Endothelial cell (in vitro differentiated cells): ENCODE data around the gene CASZ1. TPM values are rescaled to one million over a fixed set of nuclear protein-coding genes. Genes with fewer than 3 reads are reported as not detected.

Experiments used
- DNase-seq: peaks from one replicate; pipeline ENCODE4 v3.0.0; 2021; ENCODE audit warnings: low spot score
- H3K27ac Mint-ChIP-seq: one replicate; pipeline ENCODE4 v1.8.0; 2021; ENCODE audit warnings: mixed read lengths, inconsistent platforms; ENCODE audit not compliant: unreplicated experiment
- H3K27me3 Mint-ChIP-seq: one replicate; pipeline ENCODE4 v1.8.0; 2021; ENCODE audit warnings: mild to moderate bottlenecking, moderate library complexity, mixed read lengths, inconsistent platforms; ENCODE audit not compliant: unreplicated experiment
- H3K36me3 Mint-ChIP-seq: one replicate; pipeline ENCODE4 v1.8.0; 2021; ENCODE audit warnings: mild to moderate bottlenecking, low read depth, mixed read lengths, inconsistent platforms; ENCODE audit not compliant: unreplicated experiment
- H3K4me1 Mint-ChIP-seq: one replicate; pipeline ENCODE4 v1.8.0; 2021; ENCODE audit warnings: mild to moderate bottlenecking, mixed read lengths, inconsistent platforms; ENCODE audit not compliant: unreplicated experiment
- H3K4me3 Mint-ChIP-seq: one replicate; pipeline ENCODE4 v1.8.0; 2021; ENCODE audit warnings: mild to moderate bottlenecking, mixed read lengths, inconsistent platforms; ENCODE audit not compliant: unreplicated experiment
- H3K9me3 Mint-ChIP-seq: one replicate; pipeline ENCODE4 v1.8.0; 2021; ENCODE audit warnings: mixed read lengths, inconsistent platforms; ENCODE audit not compliant: unreplicated experiment
- CTCF ChIP-seq: fragments of 200-600 bp; sonication (generic); IDR thresholded peaks from one replicate; pipeline ENCODE4 v1.5.0; 2021; ENCODE audit warnings: antibody characterized with exemption; ENCODE audit not compliant: unreplicated experiment
- total RNA-seq: library from RNA; stranded (reverse); fragmentation: NEBNext Ultra II Directional; extraction: Animal tissue kit (Norgen Biotek cat#: 25700); gene quantifications from one replicate; pipeline ENCODE4 v1.2.1, GENCODE V29; 2021; ENCODE audit not compliant: unreplicated experiment

Gene CASZ1
- total RNA-seq, 1 donor from 2014 or later, result 6.3 TPM

GRCh38 chr1:10744654-10745238, 51.7 kb downstream of the CASZ1 start:
- H3K27me3 Mint-ChIP-seq, result peaks cover 2% of the 10 kb centered on the region
- no peak for DNase-seq
- no peaks in the 10 kb centered on the region for H3K9me3 Mint-ChIP-seq
- H3K4me3 Mint-ChIP-seq, result no peak overlapping the region
- no peaks in the 10 kb centered on the region for H3K36me3 Mint-ChIP-seq
- TF ChIP-seq CTCF, result no peak
- H3K4me1 Mint-ChIP-seq, result no peaks in the 10 kb centered on the region
- H3K27ac Mint-ChIP-seq, result no peak overlapping the region

- Mint-ChIP-seq H3K9me3 (no peaks in the 10 kb centered on the region), H3K27me3 (no peaks in the 10 kb centered on the region), H3K36me3 (no peaks in the 10 kb centered on the region), H3K27ac (no peak overlapping the region), H3K4me3 (no peak overlapping the region), H3K4me1 (no peaks in the 10 kb centered on the region)
- no peak for TF ChIP-seq CTCF
- DNase-seq, result no peak
Measured at GRCh38 chr1:10744029-10744428, 52.4 kb downstream of the CASZ1 start.

- no peak for TF ChIP-seq CTCF
- no peaks in the 10 kb centered on the region for H3K27me3 Mint-ChIP-seq
- H3K9me3 Mint-ChIP-seq, result no peaks in the 10 kb centered on the region
- no peak overlapping the region for H3K27ac Mint-ChIP-seq
- H3K36me3 Mint-ChIP-seq, result no peaks in the 10 kb centered on the region
- H3K4me3 Mint-ChIP-seq, result no peak overlapping the region
- no peak for DNase-seq
- H3K4me1 Mint-ChIP-seq, result no peaks in the 10 kb centered on the region
Measured at GRCh38 chr1:10741696-10742095, 54.8 kb downstream of the CASZ1 start.

- no peaks in the 10 kb centered on the region for H3K9me3 Mint-ChIP-seq
- TF ChIP-seq CTCF, result no peak
- no peaks in the 10 kb centered on the region for H3K4me1 Mint-ChIP-seq
- H3K36me3 Mint-ChIP-seq, result no peaks in the 10 kb centered on the region
- no peak overlapping the region for H3K27ac Mint-ChIP-seq
- no peaks in the 10 kb centered on the region for H3K27me3 Mint-ChIP-seq
- no peak for DNase-seq
- no peak overlapping the region for H3K4me3 Mint-ChIP-seq
Measured at GRCh38 chr1:10740123-10740522, 56.3 kb downstream of the CASZ1 start.

- Mint-ChIP-seq H3K27me3 (no peaks in the 10 kb centered on the region), H3K4me1 (no peaks in the 10 kb centered on the region), H3K36me3 (no peaks in the 10 kb centered on the region), H3K27ac (no peak overlapping the region), H3K9me3 (no peaks in the 10 kb centered on the region), H3K4me3 (no peak overlapping the region)
- no peak for DNase-seq
- TF ChIP-seq CTCF, result no peak
Measured at GRCh38 chr1:10739589-10739988, 56.9 kb downstream of the CASZ1 start.
